ENCODE measurements around the gene TAF5L. TPM values are rescaled to one million over a fixed set of nuclear protein-coding genes. Genes with fewer than 3 reads are reported as not detected.

The TAF5L gene
- total RNA-seq, 1 donor from 2014 or later: 8.5 TPM

DNA sequence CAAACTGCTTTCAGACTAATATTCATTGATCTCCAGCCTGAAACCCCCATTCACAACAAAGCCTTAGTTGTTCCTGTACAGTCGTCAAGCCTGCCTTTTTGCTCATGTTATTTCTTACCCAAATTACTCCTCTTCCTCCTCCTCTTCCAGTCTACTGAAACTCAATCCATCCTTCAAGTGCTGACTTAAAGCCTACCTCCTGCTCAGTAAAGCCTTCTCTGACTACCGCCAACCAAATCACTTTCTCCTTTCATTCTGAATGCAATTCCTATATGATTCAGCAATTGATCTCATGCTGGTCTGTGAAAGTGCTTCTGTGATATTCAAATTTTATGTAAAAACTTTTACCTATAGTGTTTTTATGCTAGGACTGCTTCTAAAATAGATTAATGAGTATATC lies 18.6 kb downstream of the TAF5L start:
- Mint-ChIP-seq H3K27me3 (ENCODE audit: insufficient read depth, low read depth) (no peaks in the 10 kb centered on the region), H3K27ac (no peak overlapping the region), H3K36me3 (peaks cover 25% of the 10 kb centered on the region), H3K4me3 (no peak overlapping the region), H3K9me3 (no peaks in the 10 kb centered on the region), H3K4me1 (no peaks in the 10 kb centered on the region)
- Histone ChIP-seq H3K36me3 (peaks cover 7% of the 10 kb centered on the region), H3K9me3 (ENCODE audit: low read depth) (no peaks in the 10 kb centered on the region), H3K27me3 (no peaks in the 10 kb centered on the region), H3K4me2 (no peak overlapping the region), H4K20me1 (ENCODE audit: low read depth) (peaks cover 5% of the 10 kb centered on the region), H3K27ac (no peak overlapping the region), H3F3A (ENCODE audit: low read depth) (no peaks in the 10 kb centered on the region), H3K4me1 (no peaks in the 10 kb centered on the region), H3K4me3 (no peak overlapping the region), H3K9ac (no peak overlapping the region), H3K79me2 (ENCODE audit: low read depth) (no peaks in the 10 kb centered on the region), H2AFZ (replicated peaks) (no peak overlapping the region)
- no peak for DNase-seq (ENCODE audit: low spot score)
- TF ChIP-seq EZH2phosphoT487 (IDR thresholded peaks at IDR 0.05) (no peak), EZH2 (IDR thresholded peaks at IDR 0.05) (no peak)
- TF ChIP-seq, protein P1, sequence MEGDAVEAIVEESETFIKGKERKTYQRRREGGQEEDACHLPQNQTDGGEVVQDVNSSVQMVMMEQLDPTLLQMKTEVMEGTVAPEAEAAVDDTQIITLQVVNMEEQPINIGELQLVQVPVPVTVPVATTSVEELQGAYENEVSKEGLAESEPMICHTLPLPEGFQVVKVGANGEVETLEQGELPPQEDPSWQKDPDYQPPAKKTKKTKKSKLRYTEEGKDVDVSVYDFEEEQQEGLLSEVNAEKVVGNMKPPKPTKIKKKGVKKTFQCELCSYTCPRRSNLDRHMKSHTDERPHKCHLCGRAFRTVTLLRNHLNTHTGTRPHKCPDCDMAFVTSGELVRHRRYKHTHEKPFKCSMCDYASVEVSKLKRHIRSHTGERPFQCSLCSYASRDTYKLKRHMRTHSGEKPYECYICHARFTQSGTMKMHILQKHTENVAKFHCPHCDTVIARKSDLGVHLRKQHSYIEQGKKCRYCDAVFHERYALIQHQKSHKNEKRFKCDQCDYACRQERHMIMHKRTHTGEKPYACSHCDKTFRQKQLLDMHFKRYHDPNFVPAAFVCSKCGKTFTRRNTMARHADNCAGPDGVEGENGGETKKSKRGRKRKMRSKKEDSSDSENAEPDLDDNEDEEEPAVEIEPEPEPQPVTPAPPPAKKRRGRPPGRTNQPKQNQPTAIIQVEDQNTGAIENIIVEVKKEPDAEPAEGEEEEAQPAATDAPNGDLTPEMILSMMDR (IDR thresholded peaks at IDR 0.05): no peak

DNA sequence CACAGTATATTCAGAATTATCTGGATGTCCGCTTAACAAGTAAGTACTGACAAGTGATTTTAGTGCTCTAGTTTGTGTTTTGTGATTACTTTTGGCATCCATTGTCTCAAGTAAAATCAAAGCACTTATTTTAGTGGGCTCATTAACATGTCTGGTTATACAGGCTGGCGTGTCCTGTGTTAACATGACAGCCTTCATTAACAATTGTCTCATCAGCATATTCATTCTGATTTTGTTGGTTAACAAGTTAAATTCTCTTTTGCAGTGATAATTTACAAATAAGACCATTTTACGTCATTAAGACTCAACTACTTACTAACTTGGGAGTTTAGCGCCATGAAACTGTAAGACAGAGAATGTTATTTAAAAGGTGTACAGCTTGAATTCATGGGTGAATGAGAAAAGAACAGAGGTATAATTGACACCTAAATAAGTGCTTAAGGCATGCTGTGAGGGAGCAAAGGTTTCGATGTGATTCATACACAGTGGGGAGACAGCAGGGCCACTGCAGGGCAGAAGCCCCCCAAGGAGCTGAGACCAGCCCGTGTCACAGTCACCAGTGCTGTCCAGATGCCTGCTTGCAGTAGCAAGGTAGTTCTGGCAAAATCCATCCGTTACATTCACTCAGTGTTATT lies 22.4 kb downstream of the TAF5L start:
- Histone ChIP-seq H3K27ac (no peak overlapping the region), H3K36me3 (peaks cover 7% of the 10 kb centered on the region), H4K20me1 (ENCODE audit: low read depth) (no peaks in the 10 kb centered on the region), H3K9me3 (ENCODE audit: low read depth) (no peaks in the 10 kb centered on the region), H3K4me3 (no peak overlapping the region), H3K4me1 (no peaks in the 10 kb centered on the region), H3K79me2 (ENCODE audit: low read depth) (no peaks in the 10 kb centered on the region), H3F3A (ENCODE audit: low read depth) (no peaks in the 10 kb centered on the region), H2AFZ (replicated peaks) (no peak overlapping the region), H3K9ac (no peak overlapping the region), H3K4me2 (no peak overlapping the region), H3K27me3 (no peaks in the 10 kb centered on the region)
- no peaks in the 10 kb centered on the region for H3K4me1 Mint-ChIP-seq
- no peaks in the 10 kb centered on the region for H3K27me3 Mint-ChIP-seq (ENCODE audit: insufficient read depth, low read depth)
- TF ChIP-seq, protein P1 (IDR thresholded peaks at IDR 0.05): no peak
- TF ChIP-seq EZH2phosphoT487 (IDR thresholded peaks at IDR 0.05) (no peak), EZH2 (IDR thresholded peaks at IDR 0.05) (no peak)
- H3K4me3 Mint-ChIP-seq: no peak overlapping the region
- H3K36me3 Mint-ChIP-seq: peaks cover 20% of the 10 kb centered on the region
- H3K9me3 Mint-ChIP-seq: no peaks in the 10 kb centered on the region
- no peak overlapping the region for H3K27ac Mint-ChIP-seq
- DNase-seq (ENCODE audit: low spot score): no peak

DNA sequence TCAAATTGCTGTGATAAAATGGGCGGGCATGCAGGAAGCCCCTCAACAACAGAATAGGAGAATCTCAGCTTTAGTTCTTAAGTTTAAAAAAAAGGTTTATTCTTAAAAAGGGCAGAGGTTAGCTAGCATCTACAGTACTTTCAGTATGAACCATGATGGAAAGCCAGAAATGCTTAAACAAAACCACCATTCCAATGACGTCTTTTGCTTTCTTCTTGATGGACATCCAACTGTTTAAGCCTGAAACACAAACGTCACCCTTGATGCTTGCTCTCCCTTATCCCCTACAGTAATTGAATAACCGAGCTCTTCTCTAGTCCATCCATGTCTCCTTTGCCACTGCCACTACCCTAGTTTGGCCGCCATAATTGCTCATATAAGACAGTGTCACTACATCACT lies 25.7 kb downstream of the TAF5L start:
- no peak overlapping the region for H3K4me3 Mint-ChIP-seq
- H3K4me2 ChIP-seq: no peak overlapping the region
- H4K20me1 ChIP-seq (ENCODE audit: low read depth): no peaks in the 10 kb centered on the region
- H3K9me3 ChIP-seq (ENCODE audit: low read depth): no peaks in the 10 kb centered on the region
- no peak for DNase-seq (ENCODE audit: low spot score)
- H3K36me3 ChIP-seq: peaks cover 7% of the 10 kb centered on the region
- TF ChIP-seq, protein P1 (IDR thresholded peaks at IDR 0.05): no peak
- TF ChIP-seq EZH2phosphoT487 (IDR thresholded peaks at IDR 0.05): no peak
- TF ChIP-seq EZH2 (IDR thresholded peaks at IDR 0.05): no peak
- H3F3A ChIP-seq (ENCODE audit: low read depth): no peaks in the 10 kb centered on the region
- H3K4me3 ChIP-seq: no peak overlapping the region
- no peak overlapping the region for H2AFZ ChIP-seq (replicated peaks)
- no peaks in the 10 kb centered on the region for H3K27me3 Mint-ChIP-seq (ENCODE audit: insufficient read depth, low read depth)
- H3K27ac ChIP-seq: no peak overlapping the region
- peaks cover 20% of the 10 kb centered on the region for H3K36me3 Mint-ChIP-seq
- no peaks in the 10 kb centered on the region for H3K79me2 ChIP-seq (ENCODE audit: low read depth)
- H3K4me1 ChIP-seq: no peaks in the 10 kb centered on the region
- no peaks in the 10 kb centered on the region for H3K9me3 Mint-ChIP-seq
- H3K27ac Mint-ChIP-seq: no peak overlapping the region
- no peaks in the 10 kb centered on the region for H3K4me1 Mint-ChIP-seq
- H3K27me3 ChIP-seq: no peaks in the 10 kb centered on the region
- no peak overlapping the region for H3K9ac ChIP-seq
